H1 (cell line): ENCODE results near the gene FSTL4. TPM values are rescaled to one million over a fixed set of nuclear protein-coding genes. Genes with fewer than 3 reads are reported as not detected.
A peak's percentile ranks its signal among the peaks of the same experiment; 100 is the strongest.

Experiments used
- CTCF ChIA-PET: fragments of 300-600 bp; sonication (Branson Sonifier 250); formaldehyde crosslinking; loops from one replicate; lab custom pipeline; 2021; ENCODE audit not compliant: partially characterized antibody; lab: Charles Lee
- POLR2A ChIA-PET: fragments of 300-600 bp; sonication (Branson Sonifier 250); formaldehyde crosslinking; loops from one replicate; lab custom pipeline; 2021; ENCODE audit warnings: inconsistent platforms; ENCODE audit not compliant: partially characterized antibody; lab: Charles Lee
- DNase-seq, 2 experiments: peaks; one replicate each; pipeline versions ENCODE4 v3.0.0 to v3.0.0-alpha.2; 2010 to 2022; ENCODE audit warnings: low spot score in 2 of 2, low read depth in 1 of 2, mixed read lengths in 1 of 2
- FAIRE-seq: peaks from 2 replicates; lab custom pipeline; 2011; peaks lifted over from hg19 to GRCh38; lab: Jason Lieb, UNC
- H2AFZ ChIP-seq: 2 replicates; pipeline ENCODE4 v1.8.1; 2012; ENCODE audit warnings: low read length, inconsistent platforms
- H2AK5ac ChIP-seq: 2 replicates; pipeline ENCODE4 v1.6.1; 2013; ENCODE audit warnings: low read depth, low read length
- H2BK120ac ChIP-seq: replicated peaks from 2 replicates; pipeline ENCODE3; 2013; ENCODE audit warnings: low read depth, low read length, inconsistent platforms
- H2BK12ac ChIP-seq: 2 replicates; pipeline ENCODE4 v1.6.1; 2013; ENCODE audit warnings: low read depth, low read length
- H2BK15ac ChIP-seq: 2 replicates; pipeline ENCODE4 v1.6.1; 2013; ENCODE audit warnings: low read length
- H2BK20ac ChIP-seq: 2 replicates; pipeline ENCODE4 v1.6.1; 2013; ENCODE audit warnings: low read length
- H2BK5ac ChIP-seq: 2 replicates; pipeline ENCODE4 v1.6.1; 2013; ENCODE audit warnings: low read depth, low read length
- H3K14ac ChIP-seq: 2 replicates; pipeline ENCODE4 v1.6.1; 2013; ENCODE audit warnings: inconsistent platforms; ENCODE audit not compliant: insufficient read length
- H3K18ac ChIP-seq: 2 replicates; pipeline ENCODE4 v1.6.1; 2013; ENCODE audit warnings: low read length; ENCODE audit errors: extremely low read depth
- H3K23ac ChIP-seq: 2 replicates; pipeline ENCODE4 v1.6.1; 2013; ENCODE audit warnings: inconsistent platforms; ENCODE audit not compliant: insufficient read length
- H3K23me2 ChIP-seq: 2 replicates; pipeline ENCODE4 v1.6.1; 2013; ENCODE audit warnings: low read depth, low read length
- H3K27ac ChIP-seq: 2 replicates; pipeline ENCODE4 v1.6.1; 2011; ENCODE audit warnings: low read depth, low read length, inconsistent platforms
- H3K27me3 ChIP-seq, 4 experiments: replicated peaks in 1 of 4; 1 replicate in 1 of 4; 2 replicates in 3 of 4; pipeline versions ENCODE4 v1.6.1 to v1.8.1; 2011 to 2013; ENCODE audit warnings: low read length in 3 of 4, mild to moderate bottlenecking in 3 of 4, inconsistent platforms in 2 of 4, mixed read lengths in 2 of 4, moderate library complexity in 1 of 4; ENCODE audit not compliant: control insufficient read depth in 3 of 4, insufficient read depth in 3 of 4; ENCODE audit errors: extremely low read depth in 1 of 4
- H3K36me3 ChIP-seq, 4 experiments: 2 replicates each; pipeline versions ENCODE4 v1.6.1 to v1.8.1; 2011 to 2013; ENCODE audit warnings: mild to moderate bottlenecking in 4 of 4, low read length in 3 of 4, moderate library complexity in 2 of 4, control low read depth in 1 of 4, inconsistent platforms in 1 of 4; ENCODE audit not compliant: insufficient read depth in 4 of 4, control insufficient read depth in 2 of 4
- H3K4ac ChIP-seq: replicated peaks from 2 replicates; pipeline ENCODE3; 2013; ENCODE audit warnings: low read length, low read depth, mixed read lengths, inconsistent platforms; ENCODE audit not compliant: insufficient read length
- H3K4me1 ChIP-seq, 4 experiments: replicated peaks in 1 of 4; 1 replicate in 1 of 4; 2 replicates in 3 of 4; pipeline versions ENCODE4 v1.6.1 to v1.8.1; 2011 to 2013; ENCODE audit warnings: low read length in 3 of 4, inconsistent platforms in 2 of 4, mixed read lengths in 1 of 4; ENCODE audit not compliant: insufficient read depth in 4 of 4, control insufficient read depth in 3 of 4
- H3K4me2 ChIP-seq, 2 experiments: 2 replicates each; pipeline versions ENCODE4 v1.6.1 to v1.8.1; 2011 to 2013; ENCODE audit warnings: low read depth in 2 of 2, low read length in 2 of 2, control low read depth in 1 of 2, inconsistent platforms in 1 of 2, mild to moderate bottlenecking in 1 of 2; ENCODE audit not compliant: insufficient read depth in 1 of 2
- H3K4me3 ChIP-seq, 4 experiments: fragments of 200-600, 300-600 bp in 1 of 4; sonication (generic), shearing (Covaris generic), sonication (Bioruptor Twin) in 1 of 4; 2 replicates each; pipeline versions ENCODE4 v1.5.1 to v1.8.1; 2011 to 2016; ENCODE audit warnings: low read length in 4 of 4, low read depth in 3 of 4, control low read depth in 2 of 4, inconsistent platforms in 2 of 4, mild to moderate bottlenecking in 2 of 4, mixed read lengths in 1 of 4, moderate library complexity in 1 of 4; ENCODE audit not compliant: insufficient read depth in 2 of 4; ENCODE audit errors: extremely low read depth in 1 of 4
- H3K56ac ChIP-seq: replicated peaks from 2 replicates; pipeline ENCODE3; 2013; ENCODE audit warnings: low read depth, mild to moderate bottlenecking, mixed read lengths, low read length, inconsistent platforms; ENCODE audit not compliant: insufficient read length
- H3K79me1 ChIP-seq: 2 replicates; pipeline ENCODE4 v1.6.1; 2013; ENCODE audit warnings: low read depth, low read length, control low read depth
- H3K79me2 ChIP-seq, 2 experiments: 2 replicates each; pipeline versions ENCODE4 v1.6.1 to v1.8.1; 2012 to 2013; ENCODE audit warnings: low read length in 2 of 2, mild to moderate bottlenecking in 2 of 2, inconsistent platforms in 1 of 2; ENCODE audit not compliant: insufficient read depth in 2 of 2, control insufficient read depth in 1 of 2
- H3K9ac ChIP-seq, 4 experiments: replicated peaks in 1 of 4; 1 replicate in 1 of 4; 2 replicates in 3 of 4; pipeline versions ENCODE4 v1.6.1 to v1.8.1; 2011 to 2013; ENCODE audit warnings: low read depth in 3 of 4, low read length in 3 of 4, control low read depth in 2 of 4, mild to moderate bottlenecking in 2 of 4, moderate library complexity in 2 of 4, inconsistent platforms in 1 of 4; ENCODE audit errors: extremely low read depth in 1 of 4
- H3K9me3 ChIP-seq, 2 experiments: 2 replicates each; pipeline versions ENCODE4 v1.6.1 to v1.8.1; 2012 to 2013; ENCODE audit warnings: mild to moderate bottlenecking in 2 of 2, moderate library complexity in 2 of 2, control low read depth in 1 of 2, inconsistent platforms in 1 of 2, low read depth in 1 of 2, low read length in 1 of 2, mixed read lengths in 1 of 2; ENCODE audit not compliant: insufficient read depth in 2 of 2
- H4K20me1 ChIP-seq, 2 experiments: replicated peaks in 1 of 2; 2 replicates each; pipeline versions ENCODE3 to v1.8.1; 2011 to 2013; ENCODE audit warnings: inconsistent platforms in 2 of 2, low read length in 2 of 2, mild to moderate bottlenecking in 1 of 2; ENCODE audit not compliant: insufficient read depth in 2 of 2, control insufficient read depth in 1 of 2
- H4K5ac ChIP-seq: 2 replicates; pipeline ENCODE4 v1.6.1; 2013; ENCODE audit warnings: low read length, low read depth, mixed read lengths, inconsistent platforms; ENCODE audit not compliant: insufficient read length
- H4K8ac ChIP-seq: 2 replicates; pipeline ENCODE4 v1.8.0; 2013; ENCODE audit warnings: mild to moderate bottlenecking, moderate library complexity, low read length, inconsistent platforms; ENCODE audit not compliant: insufficient read depth; ENCODE audit errors: extremely low read depth
- H4K91ac ChIP-seq: replicated peaks from 2 replicates; pipeline ENCODE3; 2013; ENCODE audit warnings: low read length, mixed read lengths, inconsistent platforms; ENCODE audit not compliant: insufficient read length
- BRCA1 ChIP-seq: IDR thresholded peaks from 2 replicates; pipeline ENCODE4 v1.6.1; 2012; ENCODE audit warnings: low read depth, low read length, improper control_type of control experiment
- CTBP2 ChIP-seq: IDR thresholded peaks from 2 replicates; pipeline ENCODE4 v1.7.0; 2011; ENCODE audit warnings: borderline replicate concordance, mild to moderate bottlenecking, moderate library complexity, mixed read lengths, low read length; ENCODE audit not compliant: insufficient read depth, insufficient read length
- FOSL1 ChIP-seq: IDR thresholded peaks from 2 replicates; pipeline ENCODE4 v1.6.1; 2011; ENCODE audit warnings: mild to moderate bottlenecking, low read depth, low read length, moderate library complexity; ENCODE audit not compliant: insufficient read depth
- KDM1A ChIP-seq: fragments of 200-600, 300-600 bp; sonication (generic); IDR thresholded peaks from 2 replicates; pipeline ENCODE4 v1.7.1; 2016; ENCODE audit warnings: mild to moderate bottlenecking, low read length, borderline replicate concordance
- KDM4A ChIP-seq: IDR thresholded peaks from one replicate; pipeline ENCODE4 v1.7.1; 2012; ENCODE audit warnings: low read depth, mild to moderate bottlenecking, moderate library complexity, low read length, inconsistent platforms; ENCODE audit not compliant: severe bottlenecking
- SUZ12 ChIP-seq: fragments of 200-600 bp; sonication (generic); IDR thresholded peaks from 2 replicates; pipeline ENCODE4 v1.6.1; 2012; ENCODE audit warnings: mild to moderate bottlenecking, inconsistent platforms, low read length, moderate library complexity, mixed read lengths
- TBP ChIP-seq: IDR thresholded peaks from 2 replicates; pipeline ENCODE4 v1.6.1; 2011; ENCODE audit warnings: low read depth, low read length, improper control_type of control experiment
- TCF12 ChIP-seq: IDR thresholded peaks from 2 replicates; pipeline ENCODE4 v1.6.1; 2011; ENCODE audit warnings: low read depth, mild to moderate bottlenecking, low read length
- WGBS, 2 experiments: shearing (Covaris generic) in 1 of 2; methylation state at CpG; one replicate each; pipeline versions ENCODE4 v1.1.6 to v1.1.7; 2013 to 2015; ENCODE audit warnings: low lambda C conversion rate in 2 of 2, mixed read lengths in 2 of 2, inconsistent platforms in 1 of 2, low coverage in 1 of 2, missing lambda C conversion rate in 1 of 2; ENCODE audit not compliant: insufficient replicate concordance in 2 of 2, insufficient coverage in 1 of 2, insufficient read length in 1 of 2; ENCODE audit errors: extremely low coverage in 1 of 2, missing lambda C conversion rate in 1 of 2; 5-methylcytosine and 5-hydroxymethylcytosine counted together
- polyA plus RNA-seq, 7 experiments: library from polyadenylated mRNA; depleted of rRNA in 3 of 7; stranded (reverse) in 5 of 7; unstranded in 2 of 7; fragments of >200 nt in 5 of 7; fragments of 200-250 nt in 2 of 7; gene quantifications; 1 replicate in 5 of 7; 2 replicates in 1 of 7; 4 replicates in 1 of 7; pipeline versions ENCODE4 v1.2.1 to v1.2.3, GENCODE V29; 2011 to 2013; ENCODE audit warnings: missing spikeins in 2 of 7, mixed read lengths in 2 of 7
- total RNA-seq: library from RNA; stranded (reverse); fragmentation: NEBNext Ultra II Directional; extraction: Animal tissue kit (Norgen Biotek cat#: 25700); gene quantifications from 2 replicates; pipeline ENCODE4 v1.2.1, GENCODE V29; 2021
- TF ChIP-seq, protein P1 (sequence below): IDR thresholded peaks from 2 replicates; pipeline ENCODE4 v1.6.1; 2011; ENCODE audit warnings: low read length, improper control_type of control experiment

The FSTL4 gene
- total and polyA plus RNA-seq, 2 of the 8 experiments (the other 6 are each of a cell fraction or from before 2014, with no cell fraction given): 3.1 to 4.1 TPM

- Histone ChIP-seq H2BK20ac (no peak overlapping the region), H3K79me2 (no peaks in the 10 kb centered on the region)
- TF ChIP-seq KDM1A (no peak), TBP (no peak), BRCA1 (no peak), TCF12 (no peak), KDM4A (no peak), CTBP2 (no peak), SUZ12 (no peak), FOSL1 (no peak)
- TF ChIP-seq, protein P1, sequence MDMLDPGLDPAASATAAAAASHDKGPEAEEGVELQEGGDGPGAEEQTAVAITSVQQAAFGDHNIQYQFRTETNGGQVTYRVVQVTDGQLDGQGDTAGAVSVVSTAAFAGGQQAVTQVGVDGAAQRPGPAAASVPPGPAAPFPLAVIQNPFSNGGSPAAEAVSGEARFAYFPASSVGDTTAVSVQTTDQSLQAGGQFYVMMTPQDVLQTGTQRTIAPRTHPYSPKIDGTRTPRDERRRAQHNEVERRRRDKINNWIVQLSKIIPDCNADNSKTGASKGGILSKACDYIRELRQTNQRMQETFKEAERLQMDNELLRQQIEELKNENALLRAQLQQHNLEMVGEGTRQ: no peak
- TF ChIP-seq, all 59 proteins: peak for 0
- Histone ChIP-seq H2BK15ac (no peak overlapping the region; the same call in 1 of the 2 replicates), H3K36me3 (peaks cover 0 to 5% (median 0%) of the 10 kb centered on the region in 4 experiments; a peak in 1 of 8 replicates), H2BK5ac (no peak overlapping the region), H3K79me1 (no peaks in the 10 kb centered on the region), H3K18ac (no peak overlapping the region), H2AFZ (no peak overlapping the region), H3K4ac (no peak overlapping the region), H3K56ac (no peak overlapping the region), H4K5ac (no peak overlapping the region), H3K9ac (no peak overlapping the region), H3K23ac (no peak overlapping the region), H3K14ac (no peak overlapping the region), H2AK5ac (no peak overlapping the region), H3K4me1 (no peaks in the 10 kb centered on the region), H3K27me3 (peaks cover 0 to 2% (median 0%) of the 10 kb centered on the region in 4 experiments; a peak in 1 of 7 replicates), H4K8ac (no peak overlapping the region), H3K4me2 (no peak overlapping the region), H3K9me3 (peaks cover 3 to 14% of the 10 kb centered on the region in 2 experiments; a peak in 2 of 4 replicates), H4K20me1 (no peaks in the 10 kb centered on the region), H3K23me2 (no peaks in the 10 kb centered on the region), H3K27ac (no peak overlapping the region), H4K91ac (no peak overlapping the region), H2BK12ac (no peak overlapping the region), H2BK120ac (no peak overlapping the region), H3K4me3 (no peak overlapping the region; a peak in 1 of 8 replicates)
- DNase-seq: peak in 1 of 2 experiments; percentile 20
- ChIA-PET POLR2A (no interaction called here), CTCF (interaction anchor here (1.1 to 2.3 kb wide), 4 partner anchors 9 to 33 kb away, joined by 3 to 9 read pairs (median 7); no protein-coding TSS in a partner anchor)
- no peak for FAIRE-seq
- WGBS, 2 experiments: 89% methylated on average over 10 of the region's 10 CpGs; no CpG with 5 or more reads in 1 of the 2 experiments
Observed at GRCh38 chr5:133390416-133391353, 221.7 kb downstream of the FSTL4 start.
